Thyroid gland (tissue), 4 donors: ENCODE measurements around the gene NACAD. TPM values are rescaled to one million over a fixed set of nuclear protein-coding genes. Genes with fewer than 3 reads are reported as not detected.
A peak's percentile ranks its signal among the peaks of the same experiment; 100 is the strongest.

ENCODE experiments used
- DNase-seq, 2 donors: peaks; one replicate each; pipeline ENCODE4 v3.0.0-alpha.2; 2019
- H3K27ac ChIP-seq, 3 donors: fragments of 200-600 bp; sonication (generic); 1 replicate in 2 of 3; 2 replicates in 1 of 3; pipeline ENCODE4 v1.5.1; 2016 to 2019; ENCODE audit warnings: mild to moderate bottlenecking in 1 of 3, moderate library complexity in 1 of 3
- H3K27me3 ChIP-seq: fragments of 200-600 bp; sonication (generic); one replicate; pipeline ENCODE4 v1.5.1; 2019
- H3K36me3 ChIP-seq, 2 donors: fragments of 200-600 bp; sonication (generic); one replicate each; pipeline ENCODE4 v1.5.1; 2016 to 2019
- H3K4me1 ChIP-seq, 2 donors: fragments of 200-600 bp; sonication (generic); one replicate each; pipeline ENCODE4 v1.5.1; 2017 to 2019
- H3K4me3 ChIP-seq, 3 donors: fragments of 200-600 bp; sonication (generic); replicated peaks in 1 of 3; 1 replicate in 2 of 3; 2 replicates in 1 of 3; pipeline ENCODE4 v1.5.1; 2016; ENCODE audit warnings: mild to moderate bottlenecking in 1 of 3
- H3K9me3 ChIP-seq: fragments of 200-600 bp; sonication (generic); one replicate; pipeline ENCODE4 v1.5.1; 2017
- CTCF ChIP-seq, 6 experiments: fragments of 200-600 bp in 3 of 6; fragments of 450-650 bp in 3 of 6; sonication (generic) in 3 of 6; IDR thresholded peaks; one replicate each; pipeline ENCODE4 v1.5.1; 2016 to 2019; ENCODE audit warnings: antibody characterized with exemption in 6 of 6, mild to moderate bottlenecking in 2 of 6, inconsistent platforms in 1 of 6, moderate library complexity in 1 of 6
- POLR2A ChIP-seq, 2 donors: fragments of 450-650 bp; IDR thresholded peaks; one replicate each; pipeline ENCODE4 v1.6.1; 2017; ENCODE audit warnings: antibody characterized with exemption in 2 of 2, mild to moderate bottlenecking in 2 of 2, moderate library complexity in 1 of 2
- WGBS, 2 donors: methylation state at CpG; one replicate each; pipeline ENCODE4 v1.1.5; 2017; 5-methylcytosine and 5-hydroxymethylcytosine counted together
- intact Hi-C: fragments of 100-400 bp; cut with DNase I; formaldehyde crosslinking; loops from one replicate; pipeline ENCODE4 v1.15.1; 2023
- total RNA-seq, 4 donors: library from RNA; depleted of rRNA; stranded (reverse); fragments of >200 nt; gene quantifications; one replicate each; pipeline ENCODE4 v1.2.3, GENCODE V29; 2016

The NACAD gene
- total RNA-seq, 4 donors from 2014 or later: 0.54 to 2.3 (median 0.88) TPM

- Histone ChIP-seq H3K4me3 (no peak overlapping the region), H3K9me3 (no peaks in the 10 kb centered on the region), H3K27ac (no peak overlapping the region), H3K4me1 (peaks cover 0 to 18% of the 10 kb centered on the region in 2 donors), H3K36me3 (peaks cover 11 to 15% of the 10 kb centered on the region in 2 donors), H3K27me3 (no peaks in the 10 kb centered on the region)
- intact Hi-C loops: no loop called here
- TF ChIP-seq CTCF (IDR thresholded peaks at IDR 0.05) (no peak), POLR2A (IDR thresholded peaks at IDR 0.05) (no peak)
- DNase-seq: no peak
- WGBS, 2 donors: 89 to 90% methylated on average over 12 of the region's 15 CpGs
These were observed 20.3 kb downstream of the NACAD start for GRCh38 chr7:45068236-45069023.

GRCh38 chr7:45067582-45067981, 21.2 kb downstream of the NACAD start:
- H3K27ac ChIP-seq: no peak overlapping the region
- peaks cover 0 to 18% of the 10 kb centered on the region in 2 donors for H3K4me1 ChIP-seq
- no peak for TF ChIP-seq CTCF (IDR thresholded peaks at IDR 0.05)
- H3K9me3 ChIP-seq: no peaks in the 10 kb centered on the region
- H3K4me3 ChIP-seq: no peak overlapping the region
- no peaks in the 10 kb centered on the region for H3K27me3 ChIP-seq
- H3K36me3 ChIP-seq: peaks cover 6 to 13% of the 10 kb centered on the region in 2 donors
- WGBS, 2 donors: 94 to 97% methylated on average over 2 to 3 of the region's 3 CpGs
- intact Hi-C loops: no loop called here
- no peak for DNase-seq

GRCh38 chr7:45066409-45066808, 22.4 kb downstream of the NACAD start:
- intact Hi-C loops: no loop called here
- Histone ChIP-seq H3K27me3 (no peaks in the 10 kb centered on the region), H3K27ac (no peak overlapping the region), H3K9me3 (no peaks in the 10 kb centered on the region), H3K4me1 (peaks cover 0 to 18% of the 10 kb centered on the region in 2 donors), H3K36me3 (peaks cover 6 to 7% of the 10 kb centered on the region in 2 donors), H3K4me3 (no peak overlapping the region)
- no peak for DNase-seq
- 94% methylated on average over 7 of the region's 7 CpGs for WGBS, 2 donors
- no peak for TF ChIP-seq POLR2A (IDR thresholded peaks at IDR 0.05)
- TF ChIP-seq CTCF (IDR thresholded peaks at IDR 0.05): no peak

GRCh38 chr7:45065031-45065995, 23.5 kb downstream of the NACAD start:
- no peak for TF ChIP-seq CTCF (IDR thresholded peaks at IDR 0.05)
- H3K36me3 ChIP-seq: peaks cover 0 to 6% of the 10 kb centered on the region in 2 donors

More at GRCh38 chr7:45065031-45065995, 23.5 kb downstream of the NACAD start:
- peak; percentile 57 to 73 for DNase-seq
- Histone ChIP-seq H3K4me3 (no peak overlapping the region), H3K27ac (no peak overlapping the region), H3K9me3 (no peaks in the 10 kb centered on the region), H3K4me1 (peaks cover 0 to 18% of the 10 kb centered on the region in 2 donors), H3K27me3 (no peaks in the 10 kb centered on the region)
- 56 to 66% methylated on average over 9 to 12 of the region's 12 CpGs for WGBS, 2 donors
- intact Hi-C loops: no loop called here
